Measurements from ENCODE around the gene TAF1B.

The TAF1B gene

DNA sequence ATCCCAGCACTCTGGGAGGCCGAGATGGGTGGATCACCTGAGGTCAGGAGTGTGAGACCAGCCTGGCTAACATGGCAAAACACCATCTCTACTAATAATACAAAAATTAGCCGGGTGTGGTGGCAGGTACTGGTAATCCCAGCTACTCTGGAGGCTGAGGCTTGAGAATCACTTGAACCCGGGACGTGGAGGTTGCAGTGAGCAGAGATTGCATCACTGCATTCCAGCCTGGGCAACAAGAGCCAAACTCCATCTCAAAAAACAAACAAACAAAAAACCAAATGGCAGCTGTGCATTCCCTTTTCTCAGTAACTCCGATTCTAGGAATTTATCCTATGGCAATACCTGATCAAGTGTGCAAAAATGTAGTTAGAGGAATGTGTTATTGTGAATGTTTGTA lies 103.5 kb downstream of the TAF1B start:
- DNase-seq (ENCODE audit: low read depth in 1 of 2, low spot score in 1 of 2): no peak
- TF ChIP-seq JUND (IDR thresholded peaks at IDR 0.05; ENCODE audit: low read depth): no peak
- in situ Hi-C loops (cut with HindIII; ENCODE audit: low pct_unique_long_range_greater_than_20kb, low sequenced_read_pairs): no loop called here

DNA sequence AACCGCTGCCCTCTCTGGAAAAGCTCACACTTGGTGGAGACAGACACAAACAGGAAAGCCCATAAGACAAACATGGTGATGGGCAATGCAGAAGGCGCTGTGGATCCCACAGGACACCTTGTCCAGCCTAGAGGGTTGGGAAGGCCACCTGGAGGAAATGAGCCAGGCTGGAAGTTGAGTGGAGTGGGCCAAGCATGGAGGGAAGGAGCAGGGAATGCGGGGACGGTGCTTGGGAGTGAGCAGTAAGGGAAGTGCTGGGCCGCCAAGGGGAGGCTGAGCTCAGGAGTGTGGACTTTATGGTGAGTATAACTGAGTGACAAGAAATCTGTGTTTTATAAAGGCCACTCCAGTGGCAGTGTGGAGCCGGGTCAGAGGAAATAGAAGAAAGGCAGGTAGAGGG lies 105.4 kb downstream of the TAF1B start:
- in situ Hi-C loops (cut with HindIII; ENCODE audit: low pct_unique_long_range_greater_than_20kb, low sequenced_read_pairs): no loop called here
- no peak for TF ChIP-seq JUND (IDR thresholded peaks at IDR 0.05; ENCODE audit: low read depth)
- DNase-seq (ENCODE audit: low read depth in 1 of 2, low spot score in 1 of 2): no peak

DNA sequence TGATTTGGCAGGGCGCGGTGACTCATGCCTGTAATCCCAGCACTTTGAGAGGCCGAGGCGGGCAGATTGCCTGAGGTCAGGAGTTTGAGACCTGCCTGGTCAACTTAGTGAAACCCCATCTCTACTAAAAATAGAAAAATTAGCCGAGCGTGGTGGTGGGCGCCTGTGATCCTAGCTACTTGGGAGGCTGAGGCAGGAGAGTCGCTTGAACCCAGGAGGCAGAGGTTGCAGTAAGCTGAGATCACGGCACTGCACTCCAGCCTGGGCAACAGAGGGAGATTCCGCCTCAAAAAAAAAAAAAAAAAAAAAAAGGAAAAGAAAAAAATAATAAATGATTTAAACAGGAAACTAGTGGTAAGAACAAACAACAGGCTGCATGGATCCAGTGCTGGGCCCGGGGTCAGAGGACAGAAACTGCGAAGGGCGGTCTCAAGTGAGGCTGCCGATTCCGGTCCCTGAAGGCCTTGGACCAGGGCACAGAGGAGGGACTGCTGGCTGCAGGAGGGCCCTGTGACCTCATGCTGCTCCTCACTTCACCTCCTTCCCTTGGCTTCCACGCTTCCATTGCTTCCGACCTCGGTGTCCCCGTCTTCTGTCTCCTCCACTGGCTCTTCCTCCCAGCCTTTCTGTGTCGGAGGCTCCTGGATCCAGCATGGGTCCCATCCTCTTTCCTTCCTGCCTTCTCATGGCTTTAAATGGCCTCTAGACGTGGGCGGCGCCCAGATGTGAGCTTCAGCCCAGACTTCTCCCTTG lies 106.1 kb downstream of the TAF1B start:
- DNase-seq (ENCODE audit: low read depth in 1 of 2, low spot score in 1 of 2): no peak
- in situ Hi-C loops (cut with HindIII; ENCODE audit: low pct_unique_long_range_greater_than_20kb, low sequenced_read_pairs): no loop called here
- no peak for TF ChIP-seq JUND (IDR thresholded peaks at IDR 0.05; ENCODE audit: low read depth)

DNA sequence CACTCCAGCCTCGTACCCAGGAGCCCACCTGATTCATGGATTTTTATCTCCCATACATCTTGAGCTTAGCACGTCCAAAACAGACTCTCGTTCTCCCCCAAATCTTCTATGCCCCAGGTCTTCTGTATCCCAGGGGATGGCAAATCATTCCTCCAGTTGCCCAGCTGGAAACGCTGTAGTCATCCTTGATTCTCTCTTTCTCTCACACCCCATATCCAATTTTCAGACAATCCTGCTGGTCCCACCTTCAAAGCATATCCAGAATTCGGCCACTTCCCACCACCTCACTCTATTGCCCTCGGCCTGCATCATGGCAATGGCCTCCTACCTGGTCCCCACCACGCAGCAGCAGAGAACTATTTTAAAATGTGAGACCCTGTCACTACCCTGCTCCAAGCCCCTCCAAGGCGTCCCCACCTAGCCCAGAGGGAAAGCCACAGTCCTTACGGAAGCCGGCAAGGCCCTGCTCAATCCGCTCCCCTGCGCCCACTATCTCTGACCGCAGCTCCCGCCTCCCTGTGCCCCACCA lies 106.8 kb downstream of the TAF1B start:
- in situ Hi-C loops (cut with HindIII; ENCODE audit: low pct_unique_long_range_greater_than_20kb, low sequenced_read_pairs): no loop called here
- TF ChIP-seq JUND (IDR thresholded peaks at IDR 0.05; ENCODE audit: low read depth): no peak
- no peak for DNase-seq (ENCODE audit: low read depth in 1 of 2, low spot score in 1 of 2)

DNA sequence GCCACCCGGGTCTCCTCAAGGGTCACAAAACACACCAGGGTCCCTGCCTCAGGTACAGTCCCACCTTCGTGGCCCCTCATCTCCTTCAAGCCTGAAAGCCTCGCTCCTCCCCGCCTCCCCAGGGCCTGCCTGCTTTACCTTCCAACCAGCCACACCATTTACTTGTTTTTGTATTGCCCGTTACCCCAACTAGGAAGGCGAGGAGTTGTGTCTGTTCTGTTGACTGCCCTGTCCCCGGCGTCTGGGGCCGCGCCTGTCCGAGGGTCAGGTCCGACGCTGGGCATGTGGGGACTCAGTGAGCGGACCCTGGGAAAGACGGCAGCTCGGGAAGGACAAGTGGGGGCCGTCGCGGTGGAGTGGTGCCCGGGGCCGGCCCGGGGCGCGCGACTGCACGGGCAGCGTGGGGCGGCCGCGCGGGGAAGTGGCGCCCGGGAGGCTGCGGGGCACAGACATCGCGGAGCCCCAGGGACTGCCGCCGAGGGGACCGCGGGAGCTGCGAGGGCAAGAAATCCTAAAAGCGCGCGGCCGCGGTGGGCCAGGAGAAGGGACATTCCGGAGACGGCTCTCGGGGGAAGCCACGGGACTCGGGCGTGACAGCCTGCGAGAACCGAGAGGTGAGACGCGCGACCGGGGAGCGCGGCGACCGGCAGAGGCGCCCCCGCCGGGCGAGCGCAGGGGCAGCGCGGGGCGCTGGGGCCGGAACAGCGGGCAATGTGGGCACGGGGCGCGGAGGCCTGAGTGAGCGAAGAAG lies 107.4 kb downstream of the TAF1B start:
- DNase-seq (ENCODE audit: low read depth in 1 of 2, low spot score in 1 of 2): peak; percentile 55 to 59
- no peak for TF ChIP-seq JUND (IDR thresholded peaks at IDR 0.05; ENCODE audit: low read depth)
- in situ Hi-C loops (cut with HindIII; ENCODE audit: low pct_unique_long_range_greater_than_20kb, low sequenced_read_pairs): no loop called here

DNA sequence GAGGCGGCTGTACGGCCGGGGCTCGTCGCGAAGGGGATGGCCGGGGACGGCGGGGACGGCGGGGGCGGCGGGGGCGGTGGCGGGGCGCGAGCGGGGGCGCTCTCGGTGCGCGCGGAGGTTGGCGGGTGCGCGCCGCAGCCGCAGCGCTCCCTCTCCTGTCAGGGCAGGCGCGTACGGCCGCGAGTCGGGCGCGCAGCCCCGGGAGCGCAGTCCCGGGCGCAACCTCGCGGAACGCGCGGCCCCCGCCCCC lies 107.9 kb downstream of the TAF1B start:
- DNase-seq (ENCODE audit: low read depth in 1 of 2, low spot score in 1 of 2): no peak
- no peak for TF ChIP-seq JUND (IDR thresholded peaks at IDR 0.05; ENCODE audit: low read depth)
- in situ Hi-C loops (cut with HindIII; ENCODE audit: low pct_unique_long_range_greater_than_20kb, low sequenced_read_pairs): no loop called here

DNA sequence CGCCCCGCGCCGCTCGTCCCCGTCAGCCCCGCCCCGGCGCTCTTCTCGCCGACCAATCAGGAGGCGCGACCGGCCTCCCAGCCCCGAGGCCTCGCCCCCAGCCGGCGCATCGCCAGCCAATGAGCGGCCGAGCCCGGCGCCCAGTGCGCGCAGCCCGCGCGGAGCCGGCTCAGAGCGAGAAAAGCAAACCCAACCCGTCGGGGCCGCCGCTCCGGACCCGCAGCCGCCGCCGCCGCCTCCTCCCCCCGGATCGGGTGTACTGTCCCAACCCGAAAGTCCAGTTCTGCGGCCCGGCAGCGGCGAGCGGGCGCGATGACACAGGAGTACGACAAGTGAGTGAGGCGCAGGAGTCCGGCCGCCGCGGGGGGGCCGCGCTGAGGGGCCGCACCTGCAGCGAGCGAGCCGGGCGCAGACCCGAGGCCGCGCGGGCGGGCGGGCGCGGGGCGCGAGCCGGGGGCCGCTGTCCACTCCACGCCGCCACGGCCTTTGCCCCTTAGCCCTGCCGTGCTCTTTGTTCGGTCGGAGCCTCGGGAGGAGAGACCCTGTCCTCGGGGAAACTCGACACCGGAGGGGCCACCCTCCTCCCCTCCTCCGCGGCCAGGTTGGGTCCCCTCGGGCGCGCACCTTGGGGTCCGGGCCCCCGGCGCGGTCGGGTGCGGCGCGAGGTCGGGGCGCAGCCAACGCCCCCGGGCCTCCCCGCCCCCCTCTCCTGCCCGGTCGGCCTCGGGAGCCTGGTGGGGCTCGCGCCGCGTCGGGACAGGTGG lies 108.4 kb downstream of the TAF1B start, which contains the start of gene GRHL1:
Gene GRHL1, plus strand, starts transcription at position 172 of the 764 bp plus-strand sequence. Its CDS starts 141 bp downstream, at position 313.
- DNase-seq (ENCODE audit: low read depth in 1 of 2, low spot score in 1 of 2): peak; percentile 97
- TF ChIP-seq JUND (IDR thresholded peaks at IDR 0.05; ENCODE audit: low read depth): no peak
- in situ Hi-C loops (cut with HindIII; ENCODE audit: low pct_unique_long_range_greater_than_20kb, low sequenced_read_pairs): no loop called here

DNA sequence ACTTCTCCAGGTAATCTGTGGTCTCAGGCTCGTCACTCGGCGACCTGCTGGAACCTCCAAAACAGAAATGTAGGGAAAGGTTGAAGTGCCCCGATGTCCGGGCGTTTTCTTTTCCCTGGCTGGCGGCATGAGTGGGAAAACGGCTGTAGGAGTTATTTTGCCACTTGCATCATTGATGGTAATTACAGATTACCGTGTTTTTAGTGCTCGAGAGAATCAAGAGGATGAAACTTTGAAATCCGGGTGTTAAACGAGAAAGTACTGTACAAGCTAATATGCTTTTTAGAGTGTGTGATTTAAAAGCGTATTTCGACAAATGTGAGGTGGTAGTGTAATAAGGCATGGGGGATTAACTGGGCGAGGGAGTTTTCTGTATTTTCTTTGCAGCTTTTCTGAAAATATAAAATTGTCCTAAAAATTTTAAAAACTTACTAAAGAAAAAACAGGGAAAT lies 109.0 kb downstream of the TAF1B start:
- no peak for DNase-seq (ENCODE audit: low read depth in 1 of 2, low spot score in 1 of 2)
- TF ChIP-seq JUND (IDR thresholded peaks at IDR 0.05; ENCODE audit: low read depth): no peak
- in situ Hi-C loops (cut with HindIII; ENCODE audit: low pct_unique_long_range_greater_than_20kb, low sequenced_read_pairs): no loop called here

DNA sequence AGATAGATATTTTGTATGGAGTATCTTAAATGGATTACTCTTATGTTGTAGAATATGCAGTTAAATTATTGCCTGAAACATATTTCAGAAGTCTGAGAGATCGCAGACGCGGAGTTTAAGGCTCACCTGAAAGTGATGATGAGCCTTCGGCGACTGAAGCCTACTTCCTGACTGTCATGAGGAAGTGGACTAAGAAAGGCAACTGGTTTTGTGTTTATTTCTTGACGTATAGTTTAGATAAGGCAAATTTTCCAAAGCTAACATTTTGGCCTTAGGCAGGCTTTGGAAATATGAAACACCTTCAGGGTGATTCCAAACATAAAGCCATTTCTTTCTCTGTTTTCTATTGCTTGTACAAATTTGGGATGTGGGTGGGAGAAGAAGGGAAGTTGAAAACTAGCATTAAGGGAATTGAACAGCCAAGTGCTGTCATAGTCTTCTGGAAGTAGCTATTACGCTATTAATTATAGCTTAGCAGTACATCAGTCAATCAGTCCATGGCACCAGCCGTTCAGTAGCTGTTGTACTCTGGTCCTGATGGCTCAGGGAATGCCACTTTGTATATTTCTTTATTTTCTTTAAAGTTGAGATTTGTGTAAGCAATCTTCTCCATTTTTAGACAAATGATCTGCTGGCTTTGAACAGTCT lies 109.7 kb downstream of the TAF1B start:
- in situ Hi-C loops (cut with HindIII; ENCODE audit: low pct_unique_long_range_greater_than_20kb, low sequenced_read_pairs): no loop called here
- TF ChIP-seq JUND (IDR thresholded peaks at IDR 0.05; ENCODE audit: low read depth): no peak
- no peak for DNase-seq (ENCODE audit: low read depth in 1 of 2, low spot score in 1 of 2)

DNA sequence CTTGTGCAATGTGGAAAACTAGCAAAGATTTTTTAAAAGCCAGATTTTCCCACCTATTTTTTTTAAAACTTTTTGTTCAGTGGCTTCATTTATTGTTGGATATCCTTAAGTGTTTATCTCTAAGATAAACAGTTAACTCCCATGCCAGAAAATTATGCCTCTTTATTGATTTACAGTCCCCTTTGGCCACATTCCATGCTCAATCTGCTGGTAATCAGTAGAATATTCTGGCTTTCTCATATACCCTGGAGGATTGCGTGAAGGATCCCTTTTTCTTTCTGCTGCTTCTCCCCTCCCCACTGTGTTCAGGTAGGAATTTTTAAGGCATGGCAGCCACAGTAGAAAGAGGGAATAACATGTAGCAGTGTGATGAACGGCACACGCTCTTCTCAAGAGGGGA lies 110.9 kb downstream of the TAF1B start:
- in situ Hi-C loops (cut with HindIII; ENCODE audit: low pct_unique_long_range_greater_than_20kb, low sequenced_read_pairs): no loop called here
- no peak for TF ChIP-seq JUND (IDR thresholded peaks at IDR 0.05; ENCODE audit: low read depth)
- no peak for DNase-seq (ENCODE audit: low read depth in 1 of 2, low spot score in 1 of 2)

DNA sequence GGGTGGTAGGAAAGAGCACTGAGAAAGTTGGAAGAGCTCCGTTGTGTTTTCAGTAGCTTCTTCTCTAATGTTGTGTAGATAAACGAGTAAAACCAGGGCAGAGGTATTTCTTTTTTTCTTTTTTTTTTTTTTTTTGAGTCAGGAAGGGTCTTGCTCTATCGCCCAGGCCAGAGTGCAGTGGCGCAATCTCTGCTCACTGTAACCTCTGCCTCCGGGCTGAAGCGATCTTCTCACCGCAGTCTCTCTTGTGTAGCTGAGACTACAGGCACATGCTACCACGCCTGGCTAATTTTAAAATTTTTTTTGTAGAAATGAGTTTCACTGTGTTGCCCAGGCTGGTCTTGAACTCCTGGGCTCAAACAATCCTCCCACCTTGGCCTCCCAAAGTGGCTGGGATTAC lies 114.8 kb downstream of the TAF1B start:
- in situ Hi-C loops (cut with HindIII; ENCODE audit: low pct_unique_long_range_greater_than_20kb, low sequenced_read_pairs): no loop called here
- TF ChIP-seq JUND (IDR thresholded peaks at IDR 0.05; ENCODE audit: low read depth): no peak
- no peak for DNase-seq (ENCODE audit: low read depth in 1 of 2, low spot score in 1 of 2)

DNA sequence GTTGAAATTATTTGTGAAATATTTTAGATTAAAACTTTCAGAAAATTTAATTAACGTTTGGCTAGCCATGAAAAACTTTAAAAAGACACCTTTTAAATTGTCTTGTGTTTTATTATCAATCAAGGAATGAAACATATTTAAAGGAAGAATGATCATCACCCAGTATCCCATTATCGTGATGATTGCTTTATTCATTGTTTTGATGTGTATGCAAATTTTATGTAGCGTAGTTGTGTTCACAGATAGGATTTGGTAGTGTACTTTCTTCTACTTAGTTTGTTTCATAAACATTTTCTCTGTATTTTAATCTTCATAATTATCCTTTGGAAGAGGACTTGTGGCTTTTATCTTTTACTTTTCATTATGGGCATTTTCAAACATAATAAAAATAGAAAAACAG lies 116.0 kb downstream of the TAF1B start:
- in situ Hi-C loops (cut with HindIII; ENCODE audit: low pct_unique_long_range_greater_than_20kb, low sequenced_read_pairs): no loop called here
- TF ChIP-seq JUND (IDR thresholded peaks at IDR 0.05; ENCODE audit: low read depth): no peak
- DNase-seq (ENCODE audit: low read depth in 1 of 2, low spot score in 1 of 2): no peak

All from T47D (cell line).